OCI-LY1 (cell line): ENCODE measurements around the gene MRPL36.

Experiments
- H2AFZ ChIP-seq: fragments of 200-600 bp; sonication (generic), shearing (Covaris generic); 2 replicates; pipeline ENCODE4 v1.6.0; 2014; ENCODE audit warnings: antibody characterized with exemption, mild to moderate bottlenecking, low read length
- H3F3A ChIP-seq: fragments of 200-600 bp; sonication (generic), shearing (Covaris generic); 2 replicates; pipeline ENCODE4 v1.6.0; 2014; ENCODE audit warnings: mild to moderate bottlenecking, antibody characterized with exemption, low read length, moderate library complexity; ENCODE audit not compliant: insufficient read depth
- H3K27ac ChIP-seq: fragments of 200-600 bp; sonication (generic); 2 replicates; pipeline ENCODE4 v1.5.1; 2014; ENCODE audit warnings: low read length, mixed run types, mild to moderate bottlenecking, low read depth; ENCODE audit not compliant: poor library complexity, severe bottlenecking
- H3K27me3 ChIP-seq: fragments of 200-600 bp; sonication (generic); 2 replicates; pipeline ENCODE4 v1.6.0; 2014; ENCODE audit warnings: antibody characterized with exemption, mild to moderate bottlenecking, low read length, moderate library complexity; ENCODE audit not compliant: insufficient read depth
- H3K36me3 ChIP-seq: fragments of 200-600 bp; sonication (generic); 2 replicates; pipeline ENCODE4 v1.6.1; 2014; ENCODE audit warnings: mild to moderate bottlenecking, antibody characterized with exemption, low read length, moderate library complexity, mixed read lengths; ENCODE audit not compliant: insufficient read depth
- H3K4me1 ChIP-seq: fragments of 200-600 bp; sonication (generic); 2 replicates; pipeline ENCODE4 v1.5.1; 2014; ENCODE audit warnings: mild to moderate bottlenecking, low read length, moderate library complexity; ENCODE audit not compliant: insufficient read depth, severe bottlenecking
- H3K4me2 ChIP-seq: fragments of 200-600 bp; sonication (generic), shearing (Covaris generic); 2 replicates; pipeline ENCODE4 v1.6.1; 2014; ENCODE audit warnings: low read length
- H3K4me3 ChIP-seq: fragments of 200-600 bp; sonication (generic); 2 replicates; pipeline ENCODE4 v1.5.1; 2014; ENCODE audit warnings: low read length, low read depth, mild to moderate bottlenecking, mixed read lengths; ENCODE audit not compliant: poor library complexity, severe bottlenecking
- H3K79me2 ChIP-seq: fragments of 200-600 bp; shearing (Covaris generic); 2 replicates; pipeline ENCODE4 v1.6.1; 2016; ENCODE audit warnings: mixed run types, low read length, mixed read lengths; ENCODE audit not compliant: insufficient read depth
- H3K9ac ChIP-seq: fragments of 200-600 bp; sonication (generic), shearing (Covaris generic); 2 replicates; pipeline ENCODE4 v1.6.1; 2014; ENCODE audit warnings: mild to moderate bottlenecking, low read length, mixed read lengths
- H3K9me2 ChIP-seq: fragments of 200-600 bp; sonication (generic), shearing (Covaris generic); 2 replicates; pipeline ENCODE4 v1.6.1; 2014; ENCODE audit warnings: low read depth, mild to moderate bottlenecking, low read length, mixed read lengths
- H3K9me3 ChIP-seq: fragments of 200-600 bp; shearing (Covaris generic); 2 replicates; pipeline ENCODE4 v1.6.1; 2014; ENCODE audit warnings: low read length, mixed read lengths
- H4K20me1 ChIP-seq: fragments of 200-600 bp; sonication (generic), shearing (Covaris generic); 2 replicates; pipeline ENCODE4 v1.6.0; 2016; ENCODE audit warnings: mild to moderate bottlenecking, low read length; ENCODE audit not compliant: insufficient read depth
- CTCF ChIP-seq: fragments of 200-600 bp; sonication (generic), shearing (Covaris generic); IDR thresholded peaks from 2 replicates; pipeline ENCODE4 v1.5.1; 2017; ENCODE audit warnings: mild to moderate bottlenecking, antibody characterized with exemption, low read length, moderate library complexity, mixed read lengths
- EZH2 ChIP-seq: fragments of 200-600 bp; sonication (generic), shearing (Covaris generic); IDR thresholded peaks from 2 replicates; pipeline ENCODE4 v1.8.0; 2017; ENCODE audit warnings: borderline replicate concordance, mixed run types, mild to moderate bottlenecking, antibody characterized with exemption, low read length, moderate library complexity, mixed read lengths

Gene MRPL36

DNA sequence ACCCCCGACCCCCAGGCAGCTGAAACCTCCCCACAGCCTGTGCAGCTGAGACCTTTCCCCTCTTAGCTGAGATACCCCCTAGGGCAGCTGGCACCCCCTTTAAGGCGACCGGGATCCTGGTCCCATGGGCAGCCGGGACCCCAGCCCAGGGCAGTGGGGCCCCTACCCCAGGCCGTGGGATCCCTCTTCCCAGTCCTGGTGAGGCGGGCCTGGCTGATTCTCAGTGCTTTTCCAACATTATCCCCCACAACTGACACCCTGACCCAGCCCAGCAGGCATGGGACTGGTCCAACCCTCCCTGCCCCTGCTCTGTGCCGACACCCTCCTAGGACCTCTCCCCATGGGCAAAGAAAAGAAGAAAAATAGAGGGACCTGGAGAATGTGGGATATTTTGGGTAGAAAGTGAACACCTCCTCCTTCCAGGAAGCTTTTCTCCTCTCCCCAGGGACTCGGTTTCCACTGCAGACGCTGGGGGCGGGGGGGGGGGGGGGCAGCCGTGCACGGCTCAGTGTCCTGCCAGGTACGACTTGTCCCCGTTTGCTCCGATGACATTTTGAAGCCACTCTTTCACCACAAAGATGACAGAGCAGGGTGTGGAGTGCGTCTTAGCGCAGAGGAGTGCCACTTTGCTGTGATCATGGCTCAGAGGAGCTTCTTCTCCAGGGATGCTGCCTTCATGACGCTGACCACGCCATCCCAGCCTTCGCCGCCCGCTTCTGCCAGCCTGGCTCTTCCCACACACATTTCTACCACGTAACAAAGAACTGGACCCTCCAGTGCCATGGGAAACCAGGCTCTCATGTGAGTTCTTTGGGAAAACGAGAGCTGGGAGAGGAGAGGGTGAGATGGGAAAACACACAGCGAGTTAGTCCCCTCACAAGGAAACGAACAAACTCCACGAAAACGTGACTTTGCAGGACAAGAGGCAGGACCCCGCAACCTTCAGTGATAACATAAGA is 47.5 kb downstream of the MRPL36 start:
- Histone ChIP-seq H3K4me3 (no peak overlapping the region), H3K9ac (no peak overlapping the region), H3K9me2 (no peaks in the 10 kb centered on the region), H4K20me1 (no peaks in the 10 kb centered on the region), H3K4me1 (peaks cover 6% of the 10 kb centered on the region), H3K79me2 (no peaks in the 10 kb centered on the region), H3F3A (no peaks in the 10 kb centered on the region), H3K36me3 (no peaks in the 10 kb centered on the region), H3K4me2 (no peak overlapping the region), H2AFZ (no peak overlapping the region), H3K27ac (no peak overlapping the region), H3K27me3 (no peaks in the 10 kb centered on the region), H3K9me3 (no peaks in the 10 kb centered on the region)
- TF ChIP-seq EZH2 (no peak), CTCF (no peak)

DNA sequence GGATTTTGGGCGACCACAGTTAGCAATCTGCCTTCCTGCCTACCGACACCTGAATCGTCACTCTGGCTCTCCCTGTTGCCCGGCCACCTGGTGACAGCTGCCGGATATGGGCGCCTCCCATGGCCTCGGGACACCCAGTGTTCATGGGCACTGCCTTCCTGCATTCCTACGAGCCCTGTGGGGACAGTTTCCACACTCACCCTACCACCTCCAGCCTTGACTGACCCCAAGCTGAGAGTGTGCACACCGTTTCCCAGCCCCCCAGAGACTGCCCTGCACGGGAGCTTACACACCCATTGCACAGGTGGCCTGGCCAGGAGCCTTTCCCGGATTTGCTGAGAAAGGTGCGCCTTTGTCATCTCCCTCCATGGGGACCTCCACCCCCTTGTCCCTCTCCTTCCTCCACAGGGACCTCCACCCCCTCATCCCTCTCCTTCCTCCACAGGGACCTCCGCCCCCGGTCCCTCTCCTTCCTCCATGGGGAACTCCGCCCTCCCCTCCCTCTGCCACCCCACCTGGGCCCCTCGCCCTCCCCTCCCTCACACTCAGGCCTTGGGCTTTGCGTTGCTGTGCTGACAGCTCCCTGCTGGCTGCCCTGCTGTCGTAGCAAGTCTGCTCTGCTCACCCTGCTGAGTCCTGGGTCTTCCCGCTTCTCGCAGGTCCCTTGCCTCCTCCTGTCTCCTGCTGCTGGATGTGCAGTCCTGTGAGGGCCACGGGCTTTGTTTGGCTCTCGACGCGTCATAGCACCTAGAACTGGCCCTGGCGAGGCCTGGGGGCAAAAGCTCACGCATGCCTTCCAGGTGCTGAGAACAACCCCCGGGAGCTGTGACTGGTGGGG is 48.4 kb downstream of the MRPL36 start:
- Histone ChIP-seq H4K20me1 (no peaks in the 10 kb centered on the region), H3K36me3 (no peaks in the 10 kb centered on the region), H3K4me3 (no peak overlapping the region), H3K9me3 (no peaks in the 10 kb centered on the region), H3F3A (no peaks in the 10 kb centered on the region), H3K4me1 (peaks cover 2% of the 10 kb centered on the region), H3K9ac (no peak overlapping the region), H3K79me2 (no peaks in the 10 kb centered on the region), H2AFZ (no peak overlapping the region), H3K4me2 (no peak overlapping the region), H3K9me2 (no peaks in the 10 kb centered on the region), H3K27ac (no peak overlapping the region), H3K27me3 (no peaks in the 10 kb centered on the region)
- TF ChIP-seq CTCF, result no peak
- TF ChIP-seq EZH2, result no peak

- H3K79me2 ChIP-seq, result no peaks in the 10 kb centered on the region
- H3K4me1 ChIP-seq, result no peaks in the 10 kb centered on the region
- no peak overlapping the region for H2AFZ ChIP-seq
- no peaks in the 10 kb centered on the region for H3K36me3 ChIP-seq
- no peaks in the 10 kb centered on the region for H3K27me3 ChIP-seq
- H3K9ac ChIP-seq, result no peak overlapping the region
- no peaks in the 10 kb centered on the region for H3F3A ChIP-seq
- TF ChIP-seq EZH2, result no peak
- no peak for TF ChIP-seq CTCF
- no peak overlapping the region for H3K4me2 ChIP-seq
- no peak overlapping the region for H3K27ac ChIP-seq
- H3K9me2 ChIP-seq, result no peaks in the 10 kb centered on the region
- no peaks in the 10 kb centered on the region for H4K20me1 ChIP-seq
- H3K9me3 ChIP-seq, result no peaks in the 10 kb centered on the region
- H3K4me3 ChIP-seq, result no peak overlapping the region
Measured at GRCh38 chr5:1750469-1750868, 49.2 kb downstream of the MRPL36 start.
